ENCODE data around the gene MYO3B.
A peak's percentile ranks its signal among the peaks of the same experiment; 100 is the strongest.

Gene MYO3B

GRCh38 chr2:170475878-170476277, 297.9 kb downstream of the MYO3B start:
- TF ChIP-seq CTCF (IDR thresholded peaks at IDR 0.05; ENCODE audit: extremely low read depth, insufficient read depth, missing control alignments), result no peak
- no peak for DNase-seq (ENCODE audit: low spot score)
- in situ Hi-C loops (cut with MboI; ENCODE audit: low pct_unique_long_range_greater_than_20kb, low sequenced_read_pairs, unreplicated experiment), result no loop called here

GRCh38 chr2:170477630-170478029, 299.7 kb downstream of the MYO3B start:
- no peak for DNase-seq (ENCODE audit: low spot score)
- in situ Hi-C loops (cut with MboI; ENCODE audit: low pct_unique_long_range_greater_than_20kb, low sequenced_read_pairs, unreplicated experiment), result no loop called here
- no peak for TF ChIP-seq CTCF (IDR thresholded peaks at IDR 0.05; ENCODE audit: extremely low read depth, insufficient read depth, missing control alignments)

GRCh38 chr2:170481201-170481600, 303.3 kb downstream of the MYO3B start:
- no peak for TF ChIP-seq CTCF (IDR thresholded peaks at IDR 0.05; ENCODE audit: extremely low read depth, insufficient read depth, missing control alignments)
- DNase-seq (ENCODE audit: low spot score), result no peak
- in situ Hi-C loops (cut with MboI; ENCODE audit: low pct_unique_long_range_greater_than_20kb, low sequenced_read_pairs, unreplicated experiment), result no loop called here

- no peak for DNase-seq (ENCODE audit: low spot score)
- in situ Hi-C loops (cut with MboI; ENCODE audit: low pct_unique_long_range_greater_than_20kb, low sequenced_read_pairs, unreplicated experiment), result no loop called here
- TF ChIP-seq CTCF (IDR thresholded peaks at IDR 0.05; ENCODE audit: extremely low read depth, insufficient read depth, missing control alignments), result no peak
These were observed 306.6 kb downstream of the MYO3B start for GRCh38 chr2:170484552-170484951.

- in situ Hi-C loops (cut with MboI; ENCODE audit: low pct_unique_long_range_greater_than_20kb, low sequenced_read_pairs, unreplicated experiment), result no loop called here
- DNase-seq (ENCODE audit: low spot score), result no peak
- no peak for TF ChIP-seq CTCF (IDR thresholded peaks at IDR 0.05; ENCODE audit: extremely low read depth, insufficient read depth, missing control alignments)
These were observed 307.5 kb downstream of the MYO3B start for GRCh38 chr2:170485254-170486026.

- no peak for DNase-seq (ENCODE audit: low spot score)
- peak; percentile 17 for TF ChIP-seq CTCF (IDR thresholded peaks at IDR 0.05; ENCODE audit: extremely low read depth, insufficient read depth, missing control alignments)
- in situ Hi-C loops (cut with MboI; ENCODE audit: low pct_unique_long_range_greater_than_20kb, low sequenced_read_pairs, unreplicated experiment), result no loop called here
These were observed 308.8 kb downstream of the MYO3B start for GRCh38 chr2:170486730-170487129.
